Peyer's patch (tissue), 4 donors: Measurements from ENCODE around the gene GSDMA. TPM values are rescaled to one million over a fixed set of nuclear protein-coding genes. Genes with fewer than 3 reads are reported as not detected.

ENCODE experiments used
- DNase-seq, 3 donors: peaks; one replicate each; pipeline ENCODE4 v3.0.0-alpha.2; 2017 to 2019
- H3K27ac ChIP-seq, 4 donors: fragments of 200-600 bp; sonication (generic); one replicate each; pipeline ENCODE4 v1.5.1; 2016 to 2019
- H3K27me3 ChIP-seq, 2 donors: fragments of 200-600 bp; sonication (generic); one replicate each; pipeline ENCODE4 v1.5.1; 2019
- H3K36me3 ChIP-seq, 3 donors: fragments of 200-600 bp; sonication (generic); one replicate each; pipeline ENCODE4 v1.5.1; 2016 to 2019
- H3K4me1 ChIP-seq, 4 donors: fragments of 200-600 bp; sonication (generic); one replicate each; pipeline ENCODE4 v1.5.1; 2016 to 2019
- H3K4me3 ChIP-seq, 4 donors: fragments of 200-600 bp; sonication (generic); 1 replicate in 3 of 4; 2 replicates in 1 of 4; pipeline ENCODE4 v1.5.1; 2016 to 2019; ENCODE audit warnings: mild to moderate bottlenecking in 1 of 4
- H3K9me3 ChIP-seq, 4 donors: fragments of 200-600 bp; sonication (generic); one replicate each; pipeline ENCODE4 v1.5.1; 2016 to 2019; ENCODE audit warnings: mild to moderate bottlenecking in 1 of 4
- POLR2A ChIP-seq, 2 donors: fragments of 450-650 bp; IDR thresholded peaks; one replicate each; pipeline ENCODE4 v1.5.1; 2017; ENCODE audit warnings: antibody characterized with exemption in 2 of 2, mild to moderate bottlenecking in 2 of 2, moderate library complexity in 2 of 2
- total RNA-seq, 4 donors: library from RNA; depleted of rRNA; stranded (reverse); fragments of >200 nt; gene quantifications; one replicate each; pipeline ENCODE4 v1.1.0, GENCODE V29; 2016
- TF ChIP-seq, protein P1 (sequence below), 6 experiments: fragments of 450-650 bp in 4 of 6; fragments of 200-600 bp in 2 of 6; sonication (generic) in 1 of 6; IDR thresholded peaks; one replicate each; pipeline ENCODE4 v1.5.1; 2017 to 2019; ENCODE audit warnings: antibody characterized with exemption in 6 of 6, mild to moderate bottlenecking in 3 of 6, moderate library complexity in 1 of 6

The GSDMA gene
- total RNA-seq, 4 donors from 2014 or later = 1.6 to 3.3 TPM; not detected in 2

DNA sequence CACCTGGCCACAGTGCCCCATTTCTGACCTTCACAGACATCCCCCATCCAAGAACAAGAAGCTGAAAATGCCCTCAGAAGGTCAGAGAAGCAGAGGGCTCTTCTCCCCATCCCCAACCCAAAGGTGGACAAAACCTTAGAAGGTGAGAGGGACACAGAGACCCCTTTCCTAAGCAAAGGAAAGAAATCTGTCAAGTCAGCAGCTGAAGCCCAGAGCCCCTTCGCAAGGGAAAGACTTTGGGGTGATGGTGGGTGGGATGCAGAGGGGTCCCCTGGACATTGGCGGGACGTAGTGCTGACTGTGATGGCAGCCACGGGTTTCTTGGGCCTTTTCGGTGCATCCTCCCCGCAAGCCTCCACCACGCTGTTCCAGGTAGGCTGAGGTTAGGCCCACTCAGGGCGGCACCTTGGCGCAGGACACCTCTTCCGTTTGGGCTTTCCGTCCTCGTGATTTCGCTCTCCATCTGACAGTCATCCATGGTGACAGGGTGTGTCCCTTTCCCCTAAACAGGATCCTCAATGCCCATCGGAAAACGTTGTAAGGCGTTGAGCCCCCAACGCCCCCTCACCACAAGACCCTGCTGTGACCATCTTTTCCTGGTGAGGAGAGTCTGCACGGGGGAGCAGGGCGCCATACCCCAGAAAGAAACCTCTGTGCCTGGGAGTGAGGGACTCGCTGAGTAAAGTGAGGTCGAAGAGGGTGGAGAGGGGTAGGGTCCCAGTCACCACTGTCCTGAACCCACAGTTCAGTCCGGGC is 10.7 kb upstream of the GSDMA start:
- Histone ChIP-seq H3K4me1 (peaks cover 0 to 7% (median 0%) of the 10 kb centered on the region in 4 donors), H3K4me3 (peak overlapping the region; percentile 25 to 62 (median 48)), H3K27me3 (no peaks in the 10 kb centered on the region), H3K27ac (peak overlapping the region in 3 of 4 donors; percentile 20 to 78 (median 73)), H3K36me3 (no peaks in the 10 kb centered on the region), H3K9me3 (no peaks in the 10 kb centered on the region)
- TF ChIP-seq, protein P1, sequence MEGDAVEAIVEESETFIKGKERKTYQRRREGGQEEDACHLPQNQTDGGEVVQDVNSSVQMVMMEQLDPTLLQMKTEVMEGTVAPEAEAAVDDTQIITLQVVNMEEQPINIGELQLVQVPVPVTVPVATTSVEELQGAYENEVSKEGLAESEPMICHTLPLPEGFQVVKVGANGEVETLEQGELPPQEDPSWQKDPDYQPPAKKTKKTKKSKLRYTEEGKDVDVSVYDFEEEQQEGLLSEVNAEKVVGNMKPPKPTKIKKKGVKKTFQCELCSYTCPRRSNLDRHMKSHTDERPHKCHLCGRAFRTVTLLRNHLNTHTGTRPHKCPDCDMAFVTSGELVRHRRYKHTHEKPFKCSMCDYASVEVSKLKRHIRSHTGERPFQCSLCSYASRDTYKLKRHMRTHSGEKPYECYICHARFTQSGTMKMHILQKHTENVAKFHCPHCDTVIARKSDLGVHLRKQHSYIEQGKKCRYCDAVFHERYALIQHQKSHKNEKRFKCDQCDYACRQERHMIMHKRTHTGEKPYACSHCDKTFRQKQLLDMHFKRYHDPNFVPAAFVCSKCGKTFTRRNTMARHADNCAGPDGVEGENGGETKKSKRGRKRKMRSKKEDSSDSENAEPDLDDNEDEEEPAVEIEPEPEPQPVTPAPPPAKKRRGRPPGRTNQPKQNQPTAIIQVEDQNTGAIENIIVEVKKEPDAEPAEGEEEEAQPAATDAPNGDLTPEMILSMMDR (IDR thresholded peaks at IDR 0.05) = no peak
- no peak for TF ChIP-seq POLR2A (IDR thresholded peaks at IDR 0.05)
- DNase-seq = peak in 1 of 3 donors; percentile 54

- Histone ChIP-seq H3K4me3 (peak overlapping the region; percentile 36 to 62 (median 48)), H3K27me3 (no peaks in the 10 kb centered on the region), H3K9me3 (no peaks in the 10 kb centered on the region), H3K27ac (peak overlapping the region; percentile 59 to 79 (median 70)), H3K36me3 (no peaks in the 10 kb centered on the region), H3K4me1 (peaks cover 0 to 7% (median 0%) of the 10 kb centered on the region in 4 donors)
- peak; percentile 98 to 100 (median 99) for DNase-seq
- peak in 1 of 2 donors; percentile 44 for TF ChIP-seq POLR2A (IDR thresholded peaks at IDR 0.05)
- TF ChIP-seq, protein P1 (IDR thresholded peaks at IDR 0.05) = no peak
Observed at GRCh38 chr17:39952680-39953470, 9.9 kb upstream of the GSDMA start.

GRCh38 chr17:39953471-39953888 is 9.3 kb upstream of the GSDMA start:
- H3K4me3 ChIP-seq = peak overlapping the region; percentile 36 to 57 (median 46)
- no peak for DNase-seq
- peak overlapping the region; percentile 59 to 79 (median 70) for H3K27ac ChIP-seq
- no peaks in the 10 kb centered on the region for H3K36me3 ChIP-seq
- no peaks in the 10 kb centered on the region for H3K9me3 ChIP-seq
- TF ChIP-seq POLR2A (IDR thresholded peaks at IDR 0.05) = no peak
- peaks cover 0 to 7% (median 0%) of the 10 kb centered on the region in 4 donors for H3K4me1 ChIP-seq
- H3K27me3 ChIP-seq = no peaks in the 10 kb centered on the region

DNA sequence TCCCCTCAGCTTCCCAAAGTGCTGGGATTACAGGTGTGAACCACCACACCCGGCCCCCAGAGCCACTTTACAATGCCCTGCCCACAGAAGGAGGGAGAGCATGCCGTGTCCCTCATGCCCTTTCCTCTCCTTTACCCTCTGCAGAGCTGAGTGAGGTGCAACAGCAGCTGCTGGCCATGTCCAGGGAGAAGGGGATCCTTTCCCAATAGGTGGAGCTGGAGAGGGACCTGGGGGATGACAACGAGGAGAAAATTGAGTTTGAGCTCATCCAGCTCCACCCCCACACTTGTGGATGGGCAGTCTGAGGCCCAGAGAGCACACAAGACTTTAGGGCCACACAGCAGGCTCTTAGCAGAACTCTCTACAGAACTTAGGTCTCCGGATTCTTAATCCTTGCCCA is 7.9 kb upstream of the GSDMA start:
- TF ChIP-seq POLR2A (IDR thresholded peaks at IDR 0.05) = no peak
- TF ChIP-seq, protein P1 (IDR thresholded peaks at IDR 0.05) = no peak
- no peak for DNase-seq

GRCh38 chr17:39955726-39956225 is 7.0 kb upstream of the GSDMA start:
- DNase-seq = no peak
- no peaks in the 10 kb centered on the region for H3K36me3 ChIP-seq
- TF ChIP-seq POLR2A (IDR thresholded peaks at IDR 0.05) = no peak
- TF ChIP-seq, protein P1 (IDR thresholded peaks at IDR 0.05) = no peak
- H3K27ac ChIP-seq = no peak overlapping the region
- no peak overlapping the region for H3K4me3 ChIP-seq
- no peaks in the 10 kb centered on the region for H3K27me3 ChIP-seq
- peaks cover 0 to 7% (median 0%) of the 10 kb centered on the region in 4 donors for H3K4me1 ChIP-seq
- H3K9me3 ChIP-seq = no peaks in the 10 kb centered on the region

More for the DNA sequence above, 7.9 kb upstream of the GSDMA start:
- Histone ChIP-seq H3K4me3 (no peak overlapping the region), H3K27ac (no peak overlapping the region), H3K27me3 (no peaks in the 10 kb centered on the region), H3K9me3 (no peaks in the 10 kb centered on the region), H3K36me3 (no peaks in the 10 kb centered on the region), H3K4me1 (peaks cover 0 to 7% (median 0%) of the 10 kb centered on the region in 4 donors)
